Esophagus (tissue), 2 donors: ENCODE data around the gene ZNF761. TPM values are rescaled to one million over a fixed set of nuclear protein-coding genes. Genes with fewer than 3 reads are reported as not detected.
"Not testable (repeated sequence)": the region's sequence is repeated elsewhere in the genome, so short reads cannot be mapped to it uniquely, and the experiment has no call there.

ENCODE experiments used
- H3K27ac ChIP-seq, 2 donors: one replicate each; pipeline ENCODE4 v1.5.1; 2013; ENCODE audit warnings: low read depth in 2 of 2, mild to moderate bottlenecking in 2 of 2, inconsistent platforms in 1 of 2, low read length in 1 of 2, moderate library complexity in 1 of 2
- H3K27me3 ChIP-seq, 2 donors: one replicate each; pipeline ENCODE4 v1.6.1; 2013; ENCODE audit warnings: low read length in 2 of 2, control low read depth in 1 of 2, mild to moderate bottlenecking in 1 of 2; ENCODE audit not compliant: insufficient read depth in 2 of 2, control insufficient read depth in 1 of 2
- H3K36me3 ChIP-seq, 2 donors: one replicate each; pipeline ENCODE4 v1.6.1; 2013; ENCODE audit warnings: low read length in 1 of 2; ENCODE audit not compliant: control insufficient read depth in 2 of 2, insufficient read depth in 2 of 2
- H3K4me1 ChIP-seq, 2 donors: one replicate each; pipeline ENCODE4 v1.6.1; 2013; ENCODE audit warnings: low read length in 1 of 2; ENCODE audit not compliant: control insufficient read depth in 2 of 2, insufficient read depth in 2 of 2
- H3K4me3 ChIP-seq, 2 donors: one replicate each; pipeline ENCODE4 v1.5.1; 2013; ENCODE audit warnings: low read length in 2 of 2, mild to moderate bottlenecking in 2 of 2, low read depth in 1 of 2, moderate library complexity in 1 of 2
- H3K9me3 ChIP-seq, 2 donors: one replicate each; pipeline ENCODE4 v1.6.1; 2013; ENCODE audit warnings: mild to moderate bottlenecking in 2 of 2, low read depth in 1 of 2, low read length in 1 of 2, moderate library complexity in 1 of 2; ENCODE audit not compliant: control insufficient read depth in 2 of 2, insufficient read depth in 1 of 2
- WGBS, 2 donors: extraction: QIAGEN DNeasy Blood & Tissue Kit; methylation state at CpG; one replicate each; pipeline ENCODE4 v1.1.7; 2013; 5-methylcytosine and 5-hydroxymethylcytosine counted together
- polyA plus RNA-seq, 2 donors: library from polyadenylated mRNA; stranded (reverse); fragments of 200-250 nt; gene quantifications; one replicate each; pipeline ENCODE4 v1.2.3, GENCODE V29; 2013
- donor health status: healthy with polysubstance abuse.
- donor health status: Bipolar disorder and iron deficiency.

The ZNF761 gene
- polyA plus RNA-seq: 1 to 10 TPM; 3.8 to 5.8 TPM

DNA sequence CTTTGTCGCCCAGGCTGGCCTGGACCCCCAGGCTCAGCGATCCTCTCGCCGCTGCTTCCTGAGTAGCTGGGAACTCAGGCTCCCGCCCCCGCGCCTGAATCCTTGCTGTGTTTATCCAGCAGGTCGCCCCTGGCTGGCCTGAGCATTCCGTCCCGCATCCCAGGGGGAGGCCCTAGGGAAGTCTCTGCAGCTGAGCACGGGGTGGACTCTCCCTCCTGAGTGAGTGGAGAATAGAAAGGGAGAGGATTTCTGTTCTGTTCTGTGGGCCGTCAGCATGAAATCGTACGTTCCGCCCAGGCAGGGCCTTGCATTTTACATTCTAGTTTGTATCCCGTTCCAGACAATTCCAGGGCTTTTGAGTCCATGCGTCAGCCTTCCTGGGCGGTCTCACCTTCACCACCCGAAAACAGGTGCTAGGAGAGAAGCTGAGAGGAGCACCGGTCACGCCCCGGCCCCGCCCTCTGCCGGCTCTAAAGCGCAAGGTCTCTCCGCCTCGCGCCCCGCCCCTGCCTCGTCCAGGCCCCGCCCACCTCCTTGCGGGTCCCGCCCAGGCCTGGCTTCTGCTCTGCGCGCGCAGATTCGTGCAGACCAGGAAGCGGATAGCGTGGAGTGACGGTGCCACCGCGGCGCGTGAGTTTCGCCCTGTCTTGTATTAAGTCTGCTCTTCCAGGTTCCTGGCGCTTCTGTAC lies at the start of gene ZNF761:
TSS of gene ZNF761 (plus strand) at position 586 of the 689 bp plus-strand sequence. CDS start 15,285 bp downstream, outside the sequence.
- Histone ChIP-seq H3K27me3 (no peaks in the 10 kb centered on the region), H3K9me3 (no peaks in the 10 kb centered on the region), H3K4me1 (peaks cover 0 to 6% of the 10 kb centered on the region in 2 donors), H3K36me3 (peaks cover 2 to 5% of the 10 kb centered on the region in 2 donors), H3K4me3 (peak within 1 kb of the TSS; percentile 79 to 87), H3K27ac (peak within 1 kb of the TSS; percentile 94 to 97)
- 1 to 4% methylated on average over 45 to 46 of the region's 46 CpGs for WGBS, 2 donors

DNA sequence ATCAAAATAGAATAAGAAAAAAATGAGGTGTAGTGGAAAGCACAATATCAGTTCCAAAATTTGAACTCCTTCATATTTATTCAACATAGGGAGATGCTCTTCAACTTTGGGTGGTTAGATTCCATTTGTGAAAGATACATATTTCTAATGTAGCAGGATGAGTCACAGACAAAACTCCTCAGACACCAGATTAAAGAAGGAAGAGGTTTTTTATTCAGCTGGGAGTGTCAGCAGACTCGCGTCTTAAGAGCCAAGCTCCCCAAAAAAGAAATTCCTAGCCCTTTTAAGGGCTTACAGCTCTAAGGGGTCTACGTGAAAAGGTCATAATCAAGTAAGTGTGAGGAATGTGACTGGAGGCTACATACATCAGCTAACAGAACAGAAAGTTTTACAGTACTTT lies 43.6 kb upstream of the ZNF761 start:
- Histone ChIP-seq H3K9me3 (peaks cover 3 to 20% of the 10 kb centered on the region in 2 donors), H3K27ac (no peak overlapping the region), H3K4me3 (no peak overlapping the region), H3K4me1 (no peaks in the 10 kb centered on the region), H3K27me3 (no peaks in the 10 kb centered on the region), H3K36me3 (peaks cover 0 to 3% of the 10 kb centered on the region in 2 donors)
- WGBS, 2 donors: 76 to 78% methylated on average over 3 of the region's 3 CpGs

DNA sequence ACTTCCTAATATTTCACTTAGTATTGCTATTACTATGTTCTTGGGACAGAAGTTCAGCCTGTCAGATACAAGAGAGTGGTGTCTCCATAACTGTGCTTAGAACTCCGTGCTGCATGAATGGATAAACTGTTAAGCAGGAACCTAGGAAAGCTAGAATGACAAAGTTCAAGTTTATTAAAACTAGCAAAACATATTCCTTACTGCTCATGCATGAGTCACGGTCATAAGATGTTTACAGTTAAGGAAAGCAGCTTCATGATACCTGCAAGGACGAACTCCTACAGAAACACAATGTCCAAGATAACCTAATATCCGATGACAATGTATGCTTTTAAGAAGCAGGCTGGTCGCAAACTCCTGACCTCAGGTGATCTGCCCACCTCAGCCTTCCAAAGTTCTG lies 42.9 kb upstream of the ZNF761 start:
- Histone ChIP-seq H3K4me1 (no peaks in the 10 kb centered on the region), H3K36me3 (peaks cover 0 to 3% of the 10 kb centered on the region in 2 donors), H3K9me3 (peaks cover 3 to 20% of the 10 kb centered on the region in 2 donors), H3K27me3 (no peaks in the 10 kb centered on the region), H3K4me3 (no peak overlapping the region), H3K27ac (no peak overlapping the region)
- 90 to 91% methylated on average over 5 of the region's 5 CpGs for WGBS, 2 donors

DNA sequence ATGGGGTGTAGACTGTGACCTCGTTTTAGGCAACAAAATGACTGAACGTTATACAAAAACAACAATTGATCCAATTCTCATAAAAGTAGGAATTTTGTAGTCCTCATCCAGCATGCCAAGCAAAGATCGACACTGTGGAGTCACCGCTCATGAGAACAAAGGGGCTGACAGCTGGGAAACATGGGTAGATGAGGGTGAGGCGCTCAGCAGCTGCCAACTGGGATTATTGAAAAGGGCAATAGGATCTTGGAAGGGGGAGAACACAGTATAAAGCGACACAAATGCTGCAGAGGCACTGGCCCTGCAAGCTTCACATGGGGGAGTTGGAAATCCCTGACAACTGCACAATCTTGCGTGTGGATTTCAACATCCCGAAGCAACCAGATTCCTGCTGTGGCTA lies 42.2 kb upstream of the ZNF761 start:
- Histone ChIP-seq H3K9me3 (peaks cover 3 to 18% of the 10 kb centered on the region in 2 donors), H3K36me3 (peaks cover 0 to 3% of the 10 kb centered on the region in 2 donors), H3K4me1 (peaks cover 0 to 3% of the 10 kb centered on the region in 2 donors), H3K27me3 (no peaks in the 10 kb centered on the region), H3K27ac (no peak overlapping the region), H3K4me3 (no peak overlapping the region)
- 64 to 65% methylated on average over 8 of the region's 8 CpGs for WGBS, 2 donors

DNA sequence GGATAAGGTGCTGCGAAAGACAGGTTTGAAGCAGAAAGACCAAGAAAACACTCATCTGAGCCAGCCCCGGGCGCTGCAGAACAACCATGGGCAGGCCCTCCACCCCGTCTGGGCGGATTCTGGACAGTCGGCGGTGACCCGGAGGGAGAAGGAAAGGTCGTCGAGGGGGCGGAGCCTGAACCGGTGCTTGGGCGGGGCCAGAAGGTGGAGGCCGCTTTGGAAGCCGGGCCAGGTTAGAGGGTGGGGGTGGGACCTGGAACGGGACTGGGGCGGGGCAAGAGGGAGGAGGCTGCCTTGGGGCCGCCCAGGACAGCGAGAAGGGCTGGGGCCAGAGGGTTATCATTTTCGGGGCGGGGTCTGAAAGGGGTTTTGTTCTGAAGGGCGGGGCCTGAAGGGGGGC lies 41.8 kb upstream of the ZNF761 start:
- peaks cover 3 to 18% of the 10 kb centered on the region in 2 donors for H3K9me3 ChIP-seq
- WGBS, 2 donors: 38 to 41% methylated on average over 22 of the region's 22 CpGs
- no peak overlapping the region for H3K4me3 ChIP-seq
- H3K27me3 ChIP-seq: no peaks in the 10 kb centered on the region
- peaks cover 0 to 3% of the 10 kb centered on the region in 2 donors for H3K36me3 ChIP-seq
- no peak overlapping the region for H3K27ac ChIP-seq
- peaks cover 0 to 3% of the 10 kb centered on the region in 2 donors for H3K4me1 ChIP-seq

DNA sequence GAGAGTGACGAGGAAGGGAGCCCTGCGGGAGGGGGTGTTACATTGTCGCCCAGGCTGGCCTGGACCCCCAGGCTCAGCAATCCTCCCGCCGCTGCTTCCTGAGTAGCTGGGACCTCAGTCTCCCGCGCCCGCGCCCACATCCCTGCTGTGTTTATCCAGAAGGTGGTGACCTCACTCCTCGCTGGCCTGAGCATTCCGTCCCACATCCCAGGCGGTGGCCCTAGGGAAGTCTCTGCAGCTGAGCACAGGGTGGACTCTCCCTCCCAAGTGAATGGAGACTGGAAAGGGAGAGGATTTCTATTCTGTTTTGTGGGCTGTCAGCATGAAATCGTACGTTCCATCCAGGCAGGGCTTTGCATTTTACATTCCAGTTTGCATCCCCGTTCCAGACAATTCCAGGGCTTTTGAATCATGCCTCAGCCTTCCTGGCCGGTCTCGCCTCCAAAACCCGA lies 37.2 kb upstream of the ZNF761 start:
- WGBS, 2 donors: 12 to 14% methylated on average over 18 of the region's 18 CpGs
- Histone ChIP-seq H3K4me1 (peaks cover 0 to 3% of the 10 kb centered on the region in 2 donors), H3K27ac (peak overlapping the region; percentile 74 to 76)

DNA sequence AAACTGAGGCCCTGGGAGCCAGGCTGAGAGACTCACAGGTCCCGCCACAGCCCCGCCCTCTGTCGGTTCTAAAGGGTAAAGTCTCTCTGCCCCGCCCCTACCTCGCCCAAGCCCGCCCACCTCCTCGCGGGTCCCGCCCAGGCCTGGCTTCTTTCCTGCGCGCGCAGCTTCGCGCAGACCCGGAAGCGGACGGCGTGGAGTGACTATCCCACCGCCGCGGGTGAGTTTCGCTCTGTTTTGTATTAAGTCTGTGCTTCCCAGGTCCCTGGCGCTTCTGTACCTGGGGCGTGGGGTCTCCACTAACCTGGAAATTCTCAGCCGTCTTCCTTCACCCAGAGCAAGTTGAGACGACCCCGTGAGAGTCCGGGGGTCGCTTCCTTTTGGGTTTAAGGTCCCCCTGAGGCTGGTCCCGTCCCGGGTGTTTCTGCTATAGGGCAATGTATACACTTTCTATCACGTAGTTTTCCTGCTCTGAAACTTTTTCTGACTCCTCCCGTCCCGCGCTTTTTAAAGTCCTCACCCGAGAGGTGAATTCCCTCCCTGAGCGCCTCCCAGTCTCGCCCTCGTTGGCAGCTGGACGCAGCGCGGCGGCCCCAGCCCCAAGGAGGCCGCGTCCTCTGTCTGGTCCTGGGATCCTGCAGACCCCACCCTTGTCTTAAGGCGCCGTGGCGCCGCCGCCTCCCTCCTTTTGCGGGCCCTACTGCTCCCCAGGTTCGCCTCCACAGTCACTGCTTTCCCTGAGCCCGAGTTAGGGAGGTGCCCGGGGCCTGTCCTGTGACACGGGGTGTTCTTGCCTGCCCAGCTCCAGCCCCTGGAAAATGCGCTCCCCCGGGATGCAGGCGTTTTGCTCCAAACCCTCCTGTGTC lies 36.6 kb upstream of the ZNF761 start, which contains the start of gene ZNF765:
TSS of gene ZNF765 (plus strand) at position 176 of the 866 bp plus-strand sequence. CDS start 2,867 bp downstream, outside the sequence.
- Histone ChIP-seq H3K4me1 (peaks cover 0 to 3% of the 10 kb centered on the region in 2 donors), H3K27me3 (no peaks in the 10 kb centered on the region), H3K36me3 (peaks cover 0 to 2% of the 10 kb centered on the region in 2 donors), H3K9me3 (peaks cover 2 to 3% of the 10 kb centered on the region in 2 donors), H3K4me3 (peak within 1 kb of the TSS; percentile 53 to 81), H3K27ac (peak within 1 kb of the TSS; percentile 77 to 85)
- 0 to 1% methylated on average over 58 of the region's 58 CpGs for WGBS, 2 donors

More for the DNA sequence above, 37.2 kb upstream of the ZNF761 start:
- Histone ChIP-seq H3K27me3 (no peaks in the 10 kb centered on the region), H3K36me3 (peaks cover 0 to 2% of the 10 kb centered on the region in 2 donors), H3K4me3 (peak overlapping the region; percentile 37 to 81), H3K9me3 (peaks cover 3 to 7% of the 10 kb centered on the region in 2 donors)

DNA sequence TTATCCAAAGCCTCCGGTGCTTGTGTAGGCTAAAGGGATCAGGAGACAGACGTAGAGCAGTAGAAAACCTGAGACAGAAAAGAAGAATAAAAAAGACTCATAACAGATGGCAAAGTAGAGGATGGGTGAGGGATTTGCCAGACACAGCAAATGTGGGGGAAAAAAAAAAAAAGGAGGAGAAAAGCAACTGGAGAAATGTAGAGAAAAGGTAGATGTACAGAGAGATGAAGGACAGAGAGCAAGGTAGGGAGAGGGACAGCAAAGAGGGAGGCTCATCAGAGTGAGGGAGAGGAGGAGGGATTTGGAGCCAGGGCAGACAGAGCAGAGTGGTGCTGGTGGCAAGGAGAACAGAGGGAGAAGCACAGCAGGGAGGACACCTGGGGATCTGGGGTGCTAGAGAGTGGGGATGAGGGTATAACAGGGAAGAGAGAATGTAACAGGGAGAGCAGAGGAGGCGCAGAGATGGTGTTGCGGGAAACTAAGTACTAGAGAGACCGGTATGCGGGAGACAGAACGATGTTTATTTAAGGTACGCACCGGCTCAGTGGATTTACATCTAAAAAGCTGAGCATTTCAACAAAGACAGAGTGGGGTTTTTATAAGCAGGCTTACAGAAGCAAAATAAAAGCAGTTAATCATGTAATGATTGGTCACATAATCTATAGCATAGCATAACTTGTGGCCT lies 35.8 kb upstream of the ZNF761 start:
- H3K9me3 ChIP-seq, H3K36me3 ChIP-seq, H3K4me1 ChIP-seq, H3K27me3 ChIP-seq: not testable (repeated sequence)
- H3K27ac ChIP-seq: peak overlapping the region; percentile 77 to 85
- WGBS, 2 donors: 10 to 15% methylated on average over 9 of the region's 9 CpGs
- peak overlapping the region; percentile 53 to 81 for H3K4me3 ChIP-seq

DNA sequence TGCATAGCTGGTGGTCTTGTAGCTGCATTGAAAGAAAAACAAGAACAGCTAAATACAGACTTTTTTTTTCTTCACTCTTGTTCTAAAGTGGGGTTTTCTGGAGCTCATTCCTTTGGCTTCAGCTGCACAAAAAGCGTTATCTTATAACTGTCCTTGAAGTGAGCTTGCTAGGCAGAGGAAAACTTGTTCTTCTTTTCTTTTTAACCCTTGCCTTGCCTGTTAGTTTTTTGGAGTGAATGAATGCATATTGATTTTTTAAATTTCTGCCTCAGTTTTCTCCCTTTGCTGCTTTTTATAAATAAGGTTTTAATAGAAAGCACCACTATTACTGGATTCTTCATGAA lies 35.3 kb upstream of the ZNF761 start:
- H3K27ac ChIP-seq: no peak overlapping the region
- no peak overlapping the region for H3K4me3 ChIP-seq
- peaks cover 2 to 3% of the 10 kb centered on the region in 2 donors for H3K9me3 ChIP-seq
- peaks cover 0 to 5% of the 10 kb centered on the region in 2 donors for H3K36me3 ChIP-seq
- no peaks in the 10 kb centered on the region for H3K27me3 ChIP-seq
- peaks cover 0 to 3% of the 10 kb centered on the region in 2 donors for H3K4me1 ChIP-seq
- 3 to 17% methylated on average over 1 of the region's 1 CpG for WGBS, 2 donors
